Measurements from ENCODE around the gene FBRSL1.

Gene FBRSL1

DNA sequence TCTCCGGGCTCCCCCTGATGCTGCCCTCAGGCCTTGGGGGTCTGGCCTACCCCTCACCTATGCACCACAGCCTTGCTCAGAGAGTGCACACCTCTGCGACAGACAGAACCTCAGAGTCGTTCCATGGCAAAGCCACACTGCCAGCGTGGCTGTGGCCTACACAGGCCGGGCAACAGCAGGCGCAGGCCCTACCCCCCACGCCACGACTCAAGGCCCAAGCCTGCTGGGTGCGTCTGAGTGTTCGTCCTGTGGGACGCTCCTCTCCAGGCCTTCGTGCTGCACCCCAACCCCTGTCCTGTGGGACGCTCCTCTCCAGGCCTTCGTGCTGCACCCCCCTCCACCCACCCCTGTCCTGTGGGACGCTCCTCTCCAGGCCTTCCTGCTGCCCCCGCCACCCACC, 66.3 kb downstream of the FBRSL1 start:
- no peak for ATAC-seq
- TF ChIP-seq TCF4 (CRISPR knock-in tag; IDR thresholded peaks at IDR 0.05; ENCODE audit: borderline replicate concordance) (no peak), ESRRG (CRISPR knock-in tag; IDR thresholded peaks at IDR 0.05) (no peak), ARNTL (CRISPR knock-in tag; IDR thresholded peaks at IDR 0.05; ENCODE audit: borderline replicate concordance, low read depth) (no peak), ISL1 (CRISPR knock-in tag; IDR thresholded peaks at IDR 0.05) (no peak), RARB (CRISPR knock-in tag; IDR thresholded peaks at IDR 0.05) (no peak), PPARA (CRISPR knock-in tag; IDR thresholded peaks at IDR 0.05; ENCODE audit: borderline replicate concordance) (no peak), OSR1 (CRISPR knock-in tag; IDR thresholded peaks at IDR 0.05) (no peak), BACH2 (CRISPR knock-in tag; IDR thresholded peaks at IDR 0.05; ENCODE audit: borderline replicate concordance) (no peak), PATZ1 (CRISPR knock-in tag; IDR thresholded peaks at IDR 0.05; ENCODE audit: borderline replicate concordance) (no peak), SNAI2 (CRISPR knock-in tag; IDR thresholded peaks at IDR 0.05) (no peak)
- TF ChIP-seq, protein P1, sequence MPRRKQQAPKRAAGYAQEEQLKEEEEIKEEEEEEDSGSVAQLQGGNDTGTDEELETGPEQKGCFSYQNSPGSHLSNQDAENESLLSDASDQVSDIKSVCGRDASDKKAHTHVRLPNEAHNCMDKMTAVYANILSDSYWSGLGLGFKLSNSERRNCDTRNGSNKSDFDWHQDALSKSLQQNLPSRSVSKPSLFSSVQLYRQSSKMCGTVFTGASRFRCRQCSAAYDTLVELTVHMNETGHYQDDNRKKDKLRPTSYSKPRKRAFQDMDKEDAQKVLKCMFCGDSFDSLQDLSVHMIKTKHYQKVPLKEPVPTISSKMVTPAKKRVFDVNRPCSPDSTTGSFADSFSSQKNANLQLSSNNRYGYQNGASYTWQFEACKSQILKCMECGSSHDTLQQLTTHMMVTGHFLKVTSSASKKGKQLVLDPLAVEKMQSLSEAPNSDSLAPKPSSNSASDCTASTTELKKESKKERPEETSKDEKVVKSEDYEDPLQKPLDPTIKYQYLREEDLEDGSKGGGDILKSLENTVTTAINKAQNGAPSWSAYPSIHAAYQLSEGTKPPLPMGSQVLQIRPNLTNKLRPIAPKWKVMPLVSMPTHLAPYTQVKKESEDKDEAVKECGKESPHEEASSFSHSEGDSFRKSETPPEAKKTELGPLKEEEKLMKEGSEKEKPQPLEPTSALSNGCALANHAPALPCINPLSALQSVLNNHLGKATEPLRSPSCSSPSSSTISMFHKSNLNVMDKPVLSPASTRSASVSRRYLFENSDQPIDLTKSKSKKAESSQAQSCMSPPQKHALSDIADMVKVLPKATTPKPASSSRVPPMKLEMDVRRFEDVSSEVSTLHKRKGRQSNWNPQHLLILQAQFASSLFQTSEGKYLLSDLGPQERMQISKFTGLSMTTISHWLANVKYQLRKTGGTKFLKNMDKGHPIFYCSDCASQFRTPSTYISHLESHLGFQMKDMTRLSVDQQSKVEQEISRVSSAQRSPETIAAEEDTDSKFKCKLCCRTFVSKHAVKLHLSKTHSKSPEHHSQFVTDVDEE (CRISPR knock-in tag; IDR thresholded peaks at IDR 0.05): no peak
- TF ChIP-seq, protein P2, sequence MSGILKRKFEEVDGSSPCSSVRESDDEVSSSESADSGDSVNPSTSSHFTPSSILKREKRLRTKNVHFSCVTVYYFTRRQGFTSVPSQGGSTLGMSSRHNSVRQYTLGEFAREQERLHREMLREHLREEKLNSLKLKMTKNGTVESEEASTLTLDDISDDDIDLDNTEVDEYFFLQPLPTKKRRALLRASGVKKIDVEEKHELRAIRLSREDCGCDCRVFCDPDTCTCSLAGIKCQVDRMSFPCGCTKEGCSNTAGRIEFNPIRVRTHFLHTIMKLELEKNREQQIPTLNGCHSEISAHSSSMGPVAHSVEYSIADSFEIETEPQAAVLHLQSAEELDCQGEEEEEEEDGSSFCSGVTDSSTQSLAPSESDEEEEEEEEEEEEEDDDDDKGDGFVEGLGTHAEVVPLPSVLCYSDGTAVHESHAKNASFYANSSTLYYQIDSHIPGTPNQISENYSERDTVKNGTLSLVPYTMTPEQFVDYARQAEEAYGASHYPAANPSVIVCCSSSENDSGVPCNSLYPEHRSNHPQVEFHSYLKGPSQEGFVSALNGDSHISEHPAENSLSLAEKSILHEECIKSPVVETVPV (CRISPR knock-in tag; IDR thresholded peaks at IDR 0.05): no peak

DNA sequence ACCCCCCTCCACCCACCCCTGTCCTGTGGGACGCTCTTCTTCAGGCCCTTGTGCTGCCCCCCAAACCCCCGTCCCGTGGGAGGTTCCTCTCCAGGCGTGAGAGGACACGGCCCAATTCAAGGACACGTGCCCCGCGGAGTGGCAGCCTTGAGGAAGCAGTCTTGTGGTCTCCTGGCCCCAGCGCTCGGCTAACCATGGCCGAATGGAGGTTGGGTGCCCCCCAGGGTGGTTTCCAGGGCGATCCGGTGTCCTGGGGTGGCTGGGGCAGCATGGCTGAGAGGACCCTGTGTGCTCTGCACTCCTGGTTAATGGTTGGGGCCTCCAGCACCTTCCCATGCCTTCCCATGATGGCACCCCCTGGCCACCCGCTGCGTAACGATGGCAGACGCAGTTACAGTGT, 66.8 kb downstream of the FBRSL1 start:
- no peak for ATAC-seq
- no peak for TF ChIP-seq BACH2 (CRISPR knock-in tag; IDR thresholded peaks at IDR 0.05; ENCODE audit: borderline replicate concordance)
- no peak for TF ChIP-seq ARNTL (CRISPR knock-in tag; IDR thresholded peaks at IDR 0.05; ENCODE audit: borderline replicate concordance, low read depth)
- TF ChIP-seq ZFP3 (CRISPR knock-in tag; IDR thresholded peaks at IDR 0.05): no peak
- TF ChIP-seq ZNF70 (CRISPR knock-in tag; IDR thresholded peaks at IDR 0.05): no peak
- no peak for TF ChIP-seq PPARA (CRISPR knock-in tag; IDR thresholded peaks at IDR 0.05; ENCODE audit: borderline replicate concordance)

DNA sequence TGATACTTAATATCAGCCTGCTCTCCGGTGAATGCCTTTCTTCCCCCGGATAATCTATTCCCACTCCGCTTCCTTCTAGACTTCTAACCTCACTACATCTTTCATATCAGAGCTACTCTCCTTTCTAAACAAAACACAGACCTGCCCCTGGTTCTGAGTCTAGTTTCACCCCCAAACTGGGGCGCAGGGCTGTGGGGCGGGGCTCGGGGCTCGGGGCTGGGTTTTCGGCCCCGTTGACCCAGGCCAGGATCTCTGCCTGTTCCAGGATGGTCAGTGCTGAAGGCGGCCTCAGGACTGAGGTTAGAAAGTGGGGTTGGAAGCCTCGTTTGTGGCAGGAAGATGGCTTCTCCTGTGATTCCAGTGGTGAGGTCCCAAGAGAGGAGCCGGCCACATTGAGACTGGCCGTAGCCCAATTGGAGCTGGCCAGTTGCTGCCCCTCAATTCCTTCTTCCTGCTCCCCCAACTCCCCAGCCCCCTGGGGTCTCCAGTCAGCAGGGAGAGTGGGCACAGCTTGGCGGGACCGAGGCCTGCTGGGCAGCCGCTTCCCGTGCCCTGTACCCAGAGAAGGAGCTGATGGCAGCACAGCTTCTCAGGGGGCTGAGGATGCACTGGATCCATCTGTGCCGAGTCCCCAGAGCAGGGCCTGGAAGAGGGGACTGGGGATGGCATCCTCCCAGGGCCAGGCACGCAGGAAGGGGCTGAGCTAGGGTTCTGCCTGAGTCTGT, 67.5 kb downstream of the FBRSL1 start:
- no peak for ATAC-seq
- TF ChIP-seq ARNTL (CRISPR knock-in tag; IDR thresholded peaks at IDR 0.05; ENCODE audit: borderline replicate concordance, low read depth) (no peak), SNAI2 (CRISPR knock-in tag; IDR thresholded peaks at IDR 0.05) (no peak), CSDC2 (CRISPR knock-in tag; IDR thresholded peaks at IDR 0.05) (no peak), ZFP30 (CRISPR knock-in tag; IDR thresholded peaks at IDR 0.05) (no peak), ZC3H10 (CRISPR knock-in tag; IDR thresholded peaks at IDR 0.05) (no peak), RARB (CRISPR knock-in tag; IDR thresholded peaks at IDR 0.05) (no peak), GLIS3 (CRISPR knock-in tag; IDR thresholded peaks at IDR 0.05) (no peak), TOX (CRISPR knock-in tag; IDR thresholded peaks at IDR 0.05; ENCODE audit: borderline replicate concordance) (no peak), POU6F1 (CRISPR knock-in tag; IDR thresholded peaks at IDR 0.05; ENCODE audit: borderline replicate concordance, low read depth) (no peak), ESRRG (CRISPR knock-in tag; IDR thresholded peaks at IDR 0.05) (no peak), ZNF70 (CRISPR knock-in tag; IDR thresholded peaks at IDR 0.05) (no peak), PPARA (CRISPR knock-in tag; IDR thresholded peaks at IDR 0.05; ENCODE audit: borderline replicate concordance) (no peak), TCF4 (CRISPR knock-in tag; IDR thresholded peaks at IDR 0.05; ENCODE audit: borderline replicate concordance) (no peak), ISL1 (CRISPR knock-in tag; IDR thresholded peaks at IDR 0.05) (no peak), PATZ1 (CRISPR knock-in tag; IDR thresholded peaks at IDR 0.05; ENCODE audit: borderline replicate concordance) (no peak), ZFP3 (CRISPR knock-in tag; IDR thresholded peaks at IDR 0.05) (no peak), CREB5 (CRISPR knock-in tag; IDR thresholded peaks at IDR 0.05; ENCODE audit: low read depth) (no peak), ZNF565 (CRISPR knock-in tag; conservative IDR thresholded peaks at IDR 0.05; ENCODE audit: low read depth) (no peak), OSR1 (CRISPR knock-in tag; IDR thresholded peaks at IDR 0.05) (no peak)
- TF ChIP-seq, protein P2 (CRISPR knock-in tag; IDR thresholded peaks at IDR 0.05): no peak
